Activated T-cell treated with anti-CD3 and anti-CD28 coated beads for 24 hours (primary cell): ENCODE measurements around the gene BRF1.

Experiments
- DNase-seq: peaks from one replicate; pipeline ENCODE4 v3.0.0-alpha.2; 2020; ENCODE audit warnings: low read depth

Gene BRF1

DNA sequence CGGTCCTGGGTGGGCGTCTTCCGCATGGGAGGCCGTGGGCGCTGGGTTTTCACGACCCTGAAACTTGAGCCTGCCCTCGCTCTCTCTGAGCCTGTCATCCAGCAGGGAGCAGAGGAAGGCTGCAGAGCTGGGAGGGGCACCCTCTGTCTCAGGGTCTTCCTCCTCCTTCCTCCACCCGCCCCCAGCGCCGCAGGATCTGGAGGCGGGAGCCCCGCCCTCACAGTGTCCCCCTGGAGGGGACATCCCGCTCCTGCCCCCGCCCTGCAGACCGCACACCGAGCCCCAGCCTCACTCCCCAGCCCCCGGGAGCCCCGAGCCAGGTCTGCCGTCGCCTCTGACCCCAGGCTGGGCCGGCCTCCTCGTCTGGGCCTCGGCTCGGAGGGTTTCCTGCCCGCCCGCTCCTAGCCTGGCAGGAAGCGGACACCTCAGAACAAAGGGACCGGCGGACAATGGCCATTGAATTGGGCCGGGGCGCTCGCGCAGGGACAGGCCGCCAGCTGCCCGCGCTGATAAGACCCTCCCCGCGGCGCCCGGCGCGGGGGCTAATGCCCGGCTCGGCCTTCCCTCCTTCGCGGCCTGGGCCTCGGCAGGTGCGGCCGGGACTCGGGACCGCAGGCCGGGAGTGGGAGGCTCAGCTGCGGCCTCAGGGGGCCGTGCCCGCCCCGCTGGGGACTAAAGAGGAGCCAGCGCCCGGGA, 104.4 kb downstream of the BRF1 start:
- DNase-seq: no peak

DNA sequence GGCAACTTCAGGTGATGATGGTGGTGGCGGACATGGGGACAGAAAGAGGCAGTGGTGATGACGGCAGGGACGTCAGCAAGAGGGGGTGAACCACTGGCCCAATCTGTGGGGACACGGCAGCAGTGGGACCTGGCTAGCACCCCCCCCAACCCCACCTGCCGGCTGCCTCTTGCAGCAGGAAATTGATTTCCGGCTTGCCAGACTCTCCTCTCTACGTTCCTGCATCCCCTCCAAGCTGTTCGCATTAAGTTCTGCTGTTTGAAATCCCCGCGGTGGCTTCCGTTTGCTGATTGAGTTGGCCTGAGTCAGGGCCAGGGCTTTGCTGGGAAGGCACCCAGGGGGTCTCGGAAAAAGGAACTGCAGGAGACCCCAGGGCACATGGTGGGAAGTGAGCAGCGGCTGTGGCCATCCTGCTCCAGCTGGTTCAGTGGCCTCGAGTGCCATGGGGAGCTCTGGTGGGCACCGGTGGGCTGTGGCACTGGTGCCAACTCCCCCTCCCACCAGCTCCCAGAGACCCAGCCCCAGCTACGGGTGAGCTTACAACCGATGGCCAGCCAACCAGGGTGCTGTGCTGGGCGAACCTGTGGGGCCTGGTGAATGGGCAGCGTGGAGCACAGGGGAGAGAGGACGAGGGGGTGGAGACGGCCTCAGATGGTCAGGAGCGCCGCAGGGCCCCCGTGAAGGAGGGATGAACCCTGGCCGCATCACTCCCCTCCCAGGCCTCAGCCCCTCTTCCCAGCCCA, 105.1 kb downstream of the BRF1 start:
- DNase-seq: no peak

DNA sequence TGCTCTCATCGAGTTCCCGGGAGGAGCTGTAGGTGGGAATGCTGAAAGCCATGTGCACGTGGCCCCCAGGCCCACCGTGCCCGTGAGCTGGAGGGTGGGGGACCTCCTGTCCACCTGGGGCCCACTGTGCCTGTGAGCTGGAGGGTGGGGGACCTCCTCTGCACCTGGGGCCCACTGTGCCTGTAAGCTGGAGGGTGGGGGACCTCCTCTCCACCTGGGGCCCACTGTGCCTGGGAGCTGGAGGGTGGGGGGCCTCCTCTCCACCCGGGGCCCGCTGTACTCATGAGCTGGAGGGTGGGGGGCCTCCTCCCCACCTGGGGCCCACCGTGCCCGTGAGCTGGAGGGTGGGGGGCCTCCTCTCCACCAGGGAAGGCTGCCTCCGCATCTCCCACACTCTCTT, 105.8 kb downstream of the BRF1 start:
- no peak for DNase-seq

DNA sequence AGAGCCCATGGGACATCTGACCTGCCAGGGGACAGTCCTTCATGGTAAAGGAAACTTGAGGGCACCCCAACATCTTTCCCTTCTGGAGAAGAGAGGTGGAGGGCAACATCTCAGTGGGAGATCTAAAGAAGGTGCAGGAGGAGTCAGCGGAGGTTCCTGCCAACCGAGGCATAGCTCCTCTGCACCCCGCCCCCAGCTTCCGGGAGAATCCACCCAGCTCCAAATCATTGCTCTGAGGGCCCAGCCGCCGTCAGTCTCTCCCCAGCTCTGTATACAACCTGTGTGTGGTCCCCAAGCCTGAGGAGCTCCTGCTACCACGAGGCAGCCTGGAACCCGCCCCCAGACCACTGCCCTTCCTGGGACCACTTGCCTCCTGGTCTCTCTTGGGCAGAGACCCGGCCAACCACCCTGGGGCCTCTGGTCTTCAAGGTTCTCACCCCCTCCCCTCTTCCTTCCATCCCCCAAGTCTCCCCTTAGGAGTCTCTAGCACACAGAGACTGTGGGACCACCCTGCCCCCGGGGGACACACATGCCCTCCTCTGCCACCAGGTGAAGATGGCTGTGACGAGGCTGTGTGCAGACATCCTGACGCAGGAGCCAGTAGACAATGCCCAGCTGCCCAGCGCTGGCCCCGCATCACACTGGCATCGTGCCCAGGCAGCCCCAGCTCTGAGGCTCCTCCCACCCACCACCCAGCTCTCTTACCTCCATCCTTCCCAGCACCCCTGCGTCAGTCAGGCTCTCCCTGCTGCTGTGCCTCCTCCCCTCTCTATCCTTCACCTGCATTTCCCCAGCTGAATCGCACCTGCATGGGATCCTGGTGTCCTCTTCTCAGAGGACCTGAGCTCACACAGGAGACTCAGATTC, 106.7 kb downstream of the BRF1 start:
- DNase-seq: no peak

DNA sequence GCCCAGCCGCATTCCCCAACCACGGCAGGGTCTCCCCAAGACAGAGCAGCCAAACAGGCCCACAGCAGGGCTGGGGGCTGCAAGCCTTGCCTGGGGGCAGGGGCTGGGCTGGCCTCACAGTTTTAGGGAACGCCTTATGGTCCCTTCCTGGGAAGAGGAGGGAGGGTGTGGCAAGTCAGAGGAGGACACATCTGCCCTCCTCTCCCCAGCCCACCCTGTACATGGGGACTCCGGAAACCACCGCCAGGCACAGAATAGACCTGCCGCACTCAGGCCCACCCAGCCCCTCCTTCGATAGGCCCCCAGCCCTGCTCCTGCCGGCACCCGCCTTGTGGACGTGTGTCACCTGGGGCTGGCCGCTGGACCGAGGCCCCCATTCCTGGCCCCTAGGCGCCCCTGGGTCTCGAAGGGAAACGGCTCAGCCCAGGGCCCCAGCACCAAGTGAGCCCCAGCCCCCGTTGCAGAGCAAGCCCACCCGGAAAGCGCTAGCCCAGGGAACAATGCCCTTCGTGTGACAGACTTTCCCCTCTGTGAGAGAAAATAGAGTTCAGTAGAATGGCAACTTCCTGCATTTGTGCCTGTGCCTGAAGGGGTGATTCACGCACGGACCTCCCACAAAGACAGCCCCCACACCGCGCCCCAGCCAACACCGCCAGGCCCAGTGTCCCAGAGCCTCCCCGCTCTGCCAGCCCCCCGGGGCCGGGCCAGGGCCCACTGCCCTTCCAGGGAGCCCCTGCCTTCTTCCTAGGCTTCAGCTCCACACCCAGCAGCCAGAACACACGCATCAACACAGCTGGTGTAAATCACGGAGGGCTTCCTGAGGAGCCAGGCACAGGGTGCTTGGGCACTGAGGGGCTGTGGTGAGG, 107.7 kb downstream of the BRF1 start:
- DNase-seq: no peak

DNA sequence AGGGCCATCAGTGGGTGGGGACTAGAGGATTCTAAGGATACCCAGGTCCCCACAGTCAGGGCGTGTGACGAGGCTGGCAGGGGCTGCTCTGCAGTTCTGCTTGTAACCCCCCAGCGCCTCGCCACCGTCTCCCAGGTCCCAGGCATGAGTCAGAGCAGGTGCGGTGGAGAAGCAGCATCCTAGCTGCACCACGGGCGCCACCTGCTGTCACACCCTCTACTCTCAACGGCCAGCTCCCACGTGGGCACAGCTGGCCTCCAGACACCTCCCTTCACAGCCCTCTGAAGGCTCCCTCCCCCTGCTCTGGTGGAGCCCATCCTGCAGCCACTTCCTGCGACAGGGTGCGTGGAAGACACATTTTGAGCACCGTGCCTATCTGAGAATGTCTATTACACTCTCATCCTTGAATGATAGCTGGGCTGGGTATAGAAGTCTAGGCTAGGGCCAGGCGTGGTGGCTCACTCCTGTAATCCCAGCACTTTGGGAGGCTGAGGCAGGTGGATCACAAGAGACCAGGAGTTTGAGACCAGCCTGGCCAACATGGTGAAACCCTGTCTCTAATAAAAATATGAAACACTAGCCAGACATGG, 112.8 kb downstream of the BRF1 start:
- DNase-seq: no peak

DNA sequence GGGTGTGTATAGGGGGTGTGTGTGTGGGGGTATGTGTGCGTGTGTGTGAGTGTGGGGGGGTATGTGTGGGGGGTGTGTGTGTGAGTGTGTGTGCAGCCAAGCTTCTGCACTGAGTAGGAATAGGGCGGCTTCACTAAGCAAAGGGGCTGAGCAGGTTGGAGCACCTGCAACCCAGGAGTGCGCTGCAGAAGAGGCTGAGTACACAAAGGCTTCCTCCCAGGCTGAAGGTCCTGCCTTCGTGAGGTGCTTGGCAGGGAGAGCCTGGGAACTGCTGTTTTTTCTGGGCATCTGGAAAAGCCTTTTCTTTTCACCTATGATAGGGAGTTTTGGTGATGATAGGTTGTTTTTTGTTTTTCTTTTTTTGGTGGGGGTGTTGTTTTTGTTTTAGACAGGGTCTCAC, 113.7 kb downstream of the BRF1 start:
- DNase-seq: no peak

DNA sequence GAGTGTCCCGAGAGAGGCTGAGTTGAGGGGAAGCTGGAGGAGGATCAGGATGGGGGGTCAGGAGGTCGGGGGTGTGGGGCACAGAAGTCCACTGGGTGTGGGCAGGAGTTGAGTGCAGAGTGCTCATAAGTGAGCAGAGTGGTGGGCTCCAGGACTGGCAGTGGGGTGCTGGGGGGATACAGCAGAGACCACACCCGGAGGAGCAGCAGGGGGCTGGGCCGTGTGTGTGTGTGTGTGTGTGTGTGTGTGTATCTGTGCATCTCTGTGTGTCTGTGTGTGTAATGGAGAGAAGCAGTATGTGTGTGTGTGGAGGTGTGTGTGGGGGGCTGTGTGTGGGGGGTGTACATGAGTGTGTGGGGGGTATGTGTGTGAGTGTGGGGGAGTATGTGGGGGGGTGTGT, 114.8 kb downstream of the BRF1 start:
- DNase-seq: no peak

DNA sequence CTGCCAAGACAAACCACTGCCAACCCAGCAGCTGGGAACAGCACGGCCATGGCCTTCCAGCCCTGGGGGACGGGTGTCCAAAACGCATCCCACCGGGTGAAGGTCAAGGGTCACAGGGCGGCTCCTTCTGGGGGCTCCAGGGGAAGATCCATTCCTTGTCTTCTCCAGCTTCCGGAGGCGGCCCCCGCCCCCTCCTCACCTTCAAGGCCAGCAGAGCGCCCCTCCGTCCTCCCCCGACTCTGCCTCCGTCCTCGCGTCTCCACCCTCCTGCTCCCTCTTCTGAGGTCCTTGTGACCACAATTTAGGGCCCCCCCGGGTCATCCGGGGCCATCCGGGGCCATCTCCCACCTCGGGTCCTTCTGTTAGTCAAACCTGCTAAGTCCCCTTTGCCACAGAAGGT, 115.8 kb downstream of the BRF1 start:
- no peak for DNase-seq

DNA sequence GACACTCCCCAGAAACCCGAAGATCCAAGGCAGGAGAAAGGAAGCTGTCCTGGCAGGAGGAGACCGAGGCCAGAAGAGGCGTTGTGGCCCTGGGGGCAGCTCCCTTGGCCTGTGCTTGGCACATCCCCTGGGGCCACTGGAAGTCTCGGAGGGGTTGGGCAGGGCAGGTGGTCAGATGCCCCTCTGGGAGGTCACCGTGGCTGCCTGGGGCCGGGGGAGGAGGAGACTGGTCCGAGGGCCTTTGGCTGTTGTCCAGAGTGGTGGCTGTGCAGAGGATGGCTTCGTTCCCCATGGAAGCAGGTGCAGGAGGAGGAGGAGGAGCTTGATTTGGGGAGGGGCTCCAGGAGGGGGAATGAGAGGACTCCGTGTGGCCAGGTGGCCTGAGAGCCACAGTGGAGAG, 116.3 kb downstream of the BRF1 start:
- DNase-seq: no peak

DNA sequence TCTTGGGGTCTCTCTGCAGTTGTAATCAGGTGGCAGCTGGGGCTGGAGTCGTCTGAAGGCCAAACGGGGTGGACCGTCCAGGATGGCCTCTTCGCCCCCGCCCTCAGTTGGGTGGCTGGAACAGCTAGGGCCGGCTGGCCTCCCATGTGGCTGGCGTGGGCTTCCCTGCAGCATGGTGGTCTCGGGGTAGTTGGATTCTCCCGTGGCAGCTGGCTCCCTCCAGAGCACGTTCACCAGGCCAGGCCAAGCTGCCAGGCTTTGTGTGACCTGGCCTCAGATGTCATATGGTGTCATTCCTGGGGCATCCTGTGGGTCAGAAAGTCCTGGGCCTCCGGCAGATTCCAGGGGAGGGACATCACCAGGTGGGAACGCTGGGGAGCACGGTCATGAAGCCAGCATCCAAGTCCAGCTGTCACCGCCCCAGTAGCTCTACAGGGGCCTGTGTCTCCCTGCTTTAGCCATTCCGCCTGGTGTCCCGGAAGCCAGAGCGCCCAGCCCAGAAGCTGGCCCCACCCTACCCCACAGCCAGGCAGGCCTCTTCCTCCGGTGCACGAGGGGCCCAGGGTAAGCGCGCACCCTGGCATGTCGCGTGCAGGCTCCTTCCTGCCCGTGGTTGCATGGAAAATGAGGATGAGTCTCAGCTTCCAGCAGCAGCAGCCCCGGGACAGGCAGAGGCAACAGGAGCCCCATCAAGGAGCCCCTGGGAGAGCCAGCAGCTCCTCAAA, 118.3 kb downstream of the BRF1 start:
- DNase-seq: no peak

DNA sequence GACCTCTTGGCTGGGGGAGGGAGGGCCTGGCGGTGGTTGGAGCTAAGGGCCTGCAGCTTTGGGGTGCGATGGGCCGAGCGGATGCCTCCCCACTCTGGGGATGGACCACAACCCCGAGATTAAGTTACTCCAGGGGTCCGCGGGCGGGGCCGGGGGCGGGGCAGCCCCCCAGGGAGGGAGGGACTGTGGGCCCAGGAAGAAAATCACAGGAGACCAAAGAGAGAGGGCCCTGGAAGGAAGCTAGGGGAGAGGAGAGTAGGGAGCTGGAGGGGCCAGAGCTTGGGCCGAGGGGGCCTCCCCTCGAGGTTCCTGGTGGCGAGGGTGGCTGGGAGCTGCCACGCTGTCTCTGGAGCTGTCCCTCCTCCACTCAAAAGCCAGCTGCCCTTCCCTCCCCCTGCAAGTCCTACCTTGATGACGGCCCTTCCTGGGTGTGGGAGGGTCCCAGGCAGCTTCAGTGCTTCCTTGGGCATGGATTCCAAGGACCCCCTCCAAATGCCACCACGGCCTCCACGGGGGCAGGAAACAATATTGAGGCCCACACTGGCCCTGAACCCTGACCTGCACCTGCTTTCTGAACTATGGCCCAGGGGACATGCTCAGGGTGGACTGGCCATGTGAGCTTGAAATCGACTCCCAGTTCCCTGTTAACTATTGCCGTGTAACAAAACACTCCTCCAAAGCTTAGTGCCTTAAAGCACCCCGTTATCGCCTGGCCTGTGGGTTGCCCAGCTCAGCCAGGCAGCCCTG, 119.1 kb downstream of the BRF1 start:
- DNase-seq: no peak

DNA sequence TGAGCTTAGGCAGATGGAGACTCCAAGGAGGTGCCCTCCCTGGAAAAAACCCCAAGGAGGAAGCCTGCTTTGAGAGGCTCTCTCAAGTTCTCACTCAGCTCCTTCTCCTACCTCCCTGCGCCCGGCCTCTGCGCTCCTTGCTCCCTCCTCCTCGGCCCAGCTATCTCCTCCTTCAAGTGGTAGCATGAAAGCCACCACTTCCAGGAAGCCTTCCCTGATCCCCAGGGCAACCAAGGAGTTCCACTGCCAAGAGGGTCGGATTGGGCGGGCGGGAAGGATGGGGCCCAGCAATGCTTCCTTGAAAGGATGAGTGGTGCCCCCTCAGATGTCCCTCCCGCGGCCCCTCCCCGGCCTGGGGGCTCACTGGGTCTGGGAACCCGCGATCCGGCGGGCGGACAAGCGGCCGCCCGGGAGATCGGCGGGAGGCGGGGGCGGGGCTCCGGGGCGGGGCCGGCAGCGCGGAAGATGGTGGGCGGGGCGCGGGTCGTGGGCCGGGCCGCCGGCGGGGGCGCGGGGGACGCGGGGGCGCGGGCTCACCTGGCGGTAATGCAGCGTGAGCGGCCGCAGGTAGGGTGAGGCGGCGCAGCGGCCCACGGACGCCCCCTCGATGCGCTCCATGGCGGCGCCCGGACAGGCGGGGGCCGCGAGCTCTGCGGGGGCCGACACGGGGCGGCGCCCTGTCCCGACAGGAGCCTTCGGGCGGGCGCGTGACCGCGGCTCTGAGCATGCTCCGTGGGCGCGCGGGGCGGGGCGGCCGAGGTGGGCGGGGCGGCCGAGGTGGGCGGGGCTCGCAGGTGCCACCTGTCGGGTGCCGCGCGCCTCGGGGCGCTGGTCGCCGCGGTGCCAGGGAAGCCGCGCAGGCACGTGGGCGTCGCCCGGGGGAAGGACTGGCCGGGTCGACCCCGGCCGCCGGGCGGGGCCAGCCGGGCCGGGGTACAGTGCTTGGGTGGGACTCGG, 119.9 kb downstream of the BRF1 start, which contains the start of gene NUDT14:
TSS of gene NUDT14 (minus strand) at position 721 of the 957 bp plus-strand sequence. CDS start at position 618, 103 bp downstream.
- peak; percentile 80 for DNase-seq

DNA sequence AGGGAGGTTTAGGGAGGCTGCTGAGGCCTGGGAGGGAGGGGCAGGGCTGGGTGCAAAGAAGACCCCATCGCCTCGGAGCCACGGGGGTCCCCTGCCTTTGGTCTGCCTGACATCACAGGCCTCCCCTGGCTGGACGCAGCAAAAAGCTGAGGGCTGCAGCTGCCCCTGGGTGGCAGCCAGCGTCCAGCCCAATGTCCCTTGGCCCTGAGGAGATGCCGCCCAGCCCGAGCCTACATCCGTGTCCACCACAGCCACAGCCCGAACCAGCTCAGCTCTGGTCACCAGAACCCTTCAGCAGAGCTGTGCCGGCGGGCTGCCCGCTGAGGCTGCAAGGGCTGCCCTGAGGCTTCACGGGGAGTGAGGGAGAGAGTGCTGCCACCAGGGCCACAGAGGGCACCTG, 121.6 kb downstream of the BRF1 start:
- no peak for DNase-seq

DNA sequence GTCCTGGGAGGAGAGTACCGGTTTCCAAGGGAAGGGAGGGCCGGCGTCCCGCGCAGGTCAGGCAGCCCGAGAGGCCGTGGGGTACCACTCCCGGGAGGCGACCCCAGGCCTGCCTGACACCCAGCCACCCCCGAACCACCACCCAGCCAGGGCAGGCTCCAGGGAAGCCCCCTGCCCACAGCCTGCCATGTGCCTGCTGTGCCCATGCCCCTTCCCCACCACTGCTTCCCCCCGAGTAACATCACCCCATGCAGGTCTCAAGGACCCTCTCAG, 122.0 kb downstream of the BRF1 start:
- no peak for DNase-seq

DNA sequence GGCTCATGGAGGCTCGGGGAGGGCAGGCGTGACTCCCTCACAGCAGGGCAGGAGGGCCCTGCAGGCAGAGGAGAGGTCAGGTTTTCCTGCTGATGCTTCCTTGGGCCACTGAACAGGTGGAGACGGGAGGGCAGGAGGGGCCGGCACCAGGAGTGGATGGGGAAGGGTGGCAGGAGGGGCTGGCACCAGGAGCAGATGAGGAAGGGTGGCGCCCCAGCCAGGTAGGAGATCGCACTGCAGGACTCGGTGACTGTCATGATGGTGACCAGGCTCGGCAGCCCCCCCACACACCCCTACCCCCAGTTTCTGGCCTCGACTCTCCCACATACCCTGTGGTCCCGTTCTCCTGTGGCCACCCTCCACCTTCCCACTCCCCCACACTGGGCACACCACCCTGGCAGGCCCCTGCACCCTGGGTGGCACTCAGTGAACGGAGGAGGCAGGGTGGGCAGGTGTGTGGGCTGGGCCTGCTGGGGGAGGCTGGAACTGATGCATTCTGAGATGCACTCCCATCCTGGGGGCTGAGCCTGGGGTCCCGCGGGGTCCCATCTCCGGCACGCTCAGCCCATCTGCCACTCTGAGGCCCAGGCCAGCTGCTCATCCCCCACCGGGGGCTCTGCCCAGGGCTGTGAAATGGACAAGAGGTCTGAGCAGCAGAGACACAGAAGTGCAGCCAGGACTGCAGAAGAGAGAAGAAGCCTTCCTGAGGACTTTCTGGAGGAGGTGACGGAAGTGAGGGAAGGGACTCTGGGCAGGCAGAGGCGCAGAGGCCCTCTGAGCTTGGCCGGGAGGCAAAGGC, 122.5 kb downstream of the BRF1 start:
- DNase-seq: no peak

DNA sequence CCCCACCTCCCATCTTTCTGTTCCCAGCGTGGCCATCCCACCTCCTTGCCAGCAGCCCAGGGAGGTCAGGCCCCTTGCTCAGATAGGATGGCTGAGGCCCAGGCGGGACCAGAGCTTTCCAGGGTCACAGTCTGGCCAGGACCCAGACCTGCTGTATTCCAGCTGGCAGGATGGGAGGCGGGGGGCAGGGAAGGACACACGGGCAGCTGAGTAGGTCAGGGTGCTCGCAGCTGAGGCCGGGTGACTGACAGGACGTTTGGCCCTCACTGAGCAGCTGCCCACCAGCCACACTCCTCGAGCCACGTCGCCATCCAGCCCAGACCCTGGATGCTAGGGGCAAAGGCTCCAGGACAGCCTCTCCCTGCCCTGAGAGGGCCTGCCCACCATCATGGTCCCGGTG, 123.7 kb downstream of the BRF1 start:
- no peak for DNase-seq

DNA sequence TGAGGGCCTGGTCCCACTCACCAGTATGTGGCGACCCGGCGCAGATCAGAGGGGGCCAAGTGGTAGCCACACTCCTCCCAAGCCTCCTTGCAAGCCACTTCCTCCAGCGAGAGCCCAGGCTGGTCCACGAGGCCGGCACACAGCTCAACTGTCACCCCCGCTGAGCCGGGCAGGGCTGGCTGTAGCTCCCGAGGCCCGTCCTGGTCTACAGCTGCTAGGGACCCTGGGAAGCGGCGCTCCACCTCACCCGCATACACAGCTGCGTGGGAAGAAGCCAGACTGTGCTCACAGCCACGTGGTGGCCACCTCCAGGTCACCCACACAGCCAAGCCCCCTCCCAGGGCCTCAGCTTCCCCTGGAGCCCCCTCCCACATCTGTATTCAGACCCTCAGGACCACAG, 124.3 kb downstream of the BRF1 start:
- DNase-seq: no peak
